ENCODE data around the gene RS1.

Gene RS1

GRCh38 chrX:18672008-18672407, at the start of gene RS1:
Gene RS1, minus strand, starts transcription at chrX:18672108. Its CDS starts 40 bp downstream, at chrX:18672068.
- Histone ChIP-seq H3K27ac (ENCODE audit: low read length) (no peak within 1 kb of the TSS), H3K36me3 (ENCODE audit: insufficient read depth, low read depth, low read length) (no peaks in the 10 kb centered on the region), H3K4me1 (ENCODE audit: insufficient read depth, low read length) (no peaks in the 10 kb centered on the region), H3K9me3 (ENCODE audit: insufficient read depth, low read depth, low read length) (no peaks in the 10 kb centered on the region), H3K27me3 (ENCODE audit: insufficient read depth, low read length) (no peaks in the 10 kb centered on the region), H3K4me3 (ENCODE audit: low read length) (no peak within 1 kb of the TSS), H3K9ac (ENCODE audit: low read depth, low read length) (no peak within 1 kb of the TSS)

- Histone ChIP-seq H3K9me3 (ENCODE audit: insufficient read depth, low read depth, low read length) (no peaks in the 10 kb centered on the region), H3K27ac (ENCODE audit: low read length) (no peak overlapping the region), H3K36me3 (ENCODE audit: insufficient read depth, low read depth, low read length) (no peaks in the 10 kb centered on the region), H3K9ac (ENCODE audit: low read depth, low read length) (no peak overlapping the region), H3K4me3 (ENCODE audit: low read length) (no peak overlapping the region), H3K4me1 (ENCODE audit: insufficient read depth, low read length) (no peaks in the 10 kb centered on the region), H3K27me3 (ENCODE audit: insufficient read depth, low read length) (no peaks in the 10 kb centered on the region)
Observed at GRCh38 chrX:18719852-18720251, 47.9 kb upstream of the RS1 start.

GRCh38 chrX:18714910-18715309, 43.0 kb upstream of the RS1 start:
- Histone ChIP-seq H3K9ac (ENCODE audit: low read depth, low read length) (no peak overlapping the region), H3K4me3 (ENCODE audit: low read length) (no peak overlapping the region), H3K9me3 (ENCODE audit: insufficient read depth, low read depth, low read length) (no peaks in the 10 kb centered on the region), H3K27me3 (ENCODE audit: insufficient read depth, low read length) (no peaks in the 10 kb centered on the region), H3K27ac (ENCODE audit: low read length) (no peak overlapping the region), H3K36me3 (ENCODE audit: insufficient read depth, low read depth, low read length) (no peaks in the 10 kb centered on the region), H3K4me1 (ENCODE audit: insufficient read depth, low read length) (no peaks in the 10 kb centered on the region)

- no peaks in the 10 kb centered on the region for H3K9me3 ChIP-seq (ENCODE audit: insufficient read depth, low read depth, low read length)
- H3K4me1 ChIP-seq (ENCODE audit: insufficient read depth, low read length), result no peaks in the 10 kb centered on the region
- no peaks in the 10 kb centered on the region for H3K36me3 ChIP-seq (ENCODE audit: insufficient read depth, low read depth, low read length)
- H3K9ac ChIP-seq (ENCODE audit: low read depth, low read length), result no peak overlapping the region
- H3K27me3 ChIP-seq (ENCODE audit: insufficient read depth, low read length), result no peaks in the 10 kb centered on the region
- no peak overlapping the region for H3K4me3 ChIP-seq (ENCODE audit: low read length)
- H3K27ac ChIP-seq (ENCODE audit: low read length), result no peak overlapping the region
Observed at GRCh38 chrX:18709833-18710232, 37.9 kb upstream of the RS1 start.

GRCh38 chrX:18707426-18708049, 35.6 kb upstream of the RS1 start, which contains the start of gene PPEF1:
Gene PPEF1, plus strand, starts transcription at chrX:18707645. Its CDS starts 136 bp downstream, at chrX:18707781.
- Histone ChIP-seq H3K27me3 (ENCODE audit: insufficient read depth, low read length) (no peaks in the 10 kb centered on the region), H3K4me3 (ENCODE audit: low read length) (no peak within 1 kb of the TSS), H3K27ac (ENCODE audit: low read length) (no peak within 1 kb of the TSS), H3K36me3 (ENCODE audit: insufficient read depth, low read depth, low read length) (no peaks in the 10 kb centered on the region), H3K9me3 (ENCODE audit: insufficient read depth, low read depth, low read length) (no peaks in the 10 kb centered on the region), H3K4me1 (ENCODE audit: insufficient read depth, low read length) (no peaks in the 10 kb centered on the region), H3K9ac (ENCODE audit: low read depth, low read length) (no peak within 1 kb of the TSS)

GRCh38 chrX:18702362-18703195, 30.7 kb upstream of the RS1 start:
- Histone ChIP-seq H3K9me3 (ENCODE audit: insufficient read depth, low read depth, low read length) (no peaks in the 10 kb centered on the region), H3K9ac (ENCODE audit: low read depth, low read length) (no peak overlapping the region), H3K36me3 (ENCODE audit: insufficient read depth, low read depth, low read length) (no peaks in the 10 kb centered on the region), H3K4me3 (ENCODE audit: low read length) (no peak overlapping the region), H3K27me3 (ENCODE audit: insufficient read depth, low read length) (no peaks in the 10 kb centered on the region), H3K4me1 (ENCODE audit: insufficient read depth, low read length) (no peaks in the 10 kb centered on the region), H3K27ac (ENCODE audit: low read length) (no peak overlapping the region)

- H3K27me3 ChIP-seq (ENCODE audit: insufficient read depth, low read length), result no peaks in the 10 kb centered on the region
- H3K9ac ChIP-seq (ENCODE audit: low read depth, low read length), result no peak overlapping the region
- no peaks in the 10 kb centered on the region for H3K36me3 ChIP-seq (ENCODE audit: insufficient read depth, low read depth, low read length)
- no peak overlapping the region for H3K4me3 ChIP-seq (ENCODE audit: low read length)
- H3K9me3 ChIP-seq (ENCODE audit: insufficient read depth, low read depth, low read length), result no peaks in the 10 kb centered on the region
- H3K27ac ChIP-seq (ENCODE audit: low read length), result no peak overlapping the region
- no peaks in the 10 kb centered on the region for H3K4me1 ChIP-seq (ENCODE audit: insufficient read depth, low read length)
Observed at GRCh38 chrX:18701621-18702361, 29.9 kb upstream of the RS1 start.

- Histone ChIP-seq H3K9me3 (ENCODE audit: insufficient read depth, low read depth, low read length) (no peaks in the 10 kb centered on the region), H3K27me3 (ENCODE audit: insufficient read depth, low read length) (no peaks in the 10 kb centered on the region), H3K27ac (ENCODE audit: low read length) (no peak overlapping the region), H3K36me3 (ENCODE audit: insufficient read depth, low read depth, low read length) (no peaks in the 10 kb centered on the region), H3K4me1 (ENCODE audit: insufficient read depth, low read length) (no peaks in the 10 kb centered on the region), H3K4me3 (ENCODE audit: low read length) (no peak overlapping the region), H3K9ac (ENCODE audit: low read depth, low read length) (no peak overlapping the region)
Observed at GRCh38 chrX:18698737-18699650, 27.1 kb upstream of the RS1 start.

GRCh38 chrX:18696653-18697052, 24.7 kb upstream of the RS1 start:
- Histone ChIP-seq H3K4me3 (ENCODE audit: low read length) (no peak overlapping the region), H3K27ac (ENCODE audit: low read length) (no peak overlapping the region), H3K9ac (ENCODE audit: low read depth, low read length) (no peak overlapping the region), H3K36me3 (ENCODE audit: insufficient read depth, low read depth, low read length) (no peaks in the 10 kb centered on the region), H3K4me1 (ENCODE audit: insufficient read depth, low read length) (no peaks in the 10 kb centered on the region), H3K9me3 (ENCODE audit: insufficient read depth, low read depth, low read length) (no peaks in the 10 kb centered on the region), H3K27me3 (ENCODE audit: insufficient read depth, low read length) (no peaks in the 10 kb centered on the region)

- H3K4me1 ChIP-seq (ENCODE audit: insufficient read depth, low read length), result no peaks in the 10 kb centered on the region
- no peak overlapping the region for H3K9ac ChIP-seq (ENCODE audit: low read depth, low read length)
- no peaks in the 10 kb centered on the region for H3K27me3 ChIP-seq (ENCODE audit: insufficient read depth, low read length)
- no peaks in the 10 kb centered on the region for H3K9me3 ChIP-seq (ENCODE audit: insufficient read depth, low read depth, low read length)
- H3K27ac ChIP-seq (ENCODE audit: low read length), result no peak overlapping the region
- H3K36me3 ChIP-seq (ENCODE audit: insufficient read depth, low read depth, low read length), result no peaks in the 10 kb centered on the region
- H3K4me3 ChIP-seq (ENCODE audit: low read length), result no peak overlapping the region
Observed at GRCh38 chrX:18692541-18692940, 20.6 kb upstream of the RS1 start.

- Histone ChIP-seq H3K9me3 (ENCODE audit: insufficient read depth, low read depth, low read length) (no peaks in the 10 kb centered on the region), H3K4me1 (ENCODE audit: insufficient read depth, low read length) (no peaks in the 10 kb centered on the region), H3K36me3 (ENCODE audit: insufficient read depth, low read depth, low read length) (no peaks in the 10 kb centered on the region), H3K9ac (ENCODE audit: low read depth, low read length) (no peak overlapping the region), H3K4me3 (ENCODE audit: low read length) (no peak overlapping the region), H3K27me3 (ENCODE audit: insufficient read depth, low read length) (no peaks in the 10 kb centered on the region), H3K27ac (ENCODE audit: low read length) (no peak overlapping the region)
Observed at GRCh38 chrX:18691431-18691830, 19.5 kb upstream of the RS1 start.
